SU-DHL-6 (cell line): ENCODE measurements around the gene STK40.
A peak's percentile ranks its signal among the peaks of the same experiment; 100 is the strongest.

Experiments used
- H2AFZ ChIP-seq: fragments of 200-600 bp; sonication (generic); 2 replicates; pipeline ENCODE4 v1.6.1; 2014; ENCODE audit warnings: low read depth, mild to moderate bottlenecking, moderate library complexity, mixed read lengths, antibody characterized with exemption, low read length; ENCODE audit not compliant: severe bottlenecking
- H3F3A ChIP-seq: fragments of 200-600 bp; shearing (Covaris generic); 2 replicates; pipeline ENCODE4 v1.6.0; 2016; ENCODE audit warnings: antibody characterized with exemption, mild to moderate bottlenecking; ENCODE audit not compliant: insufficient read depth
- H3K27ac ChIP-seq: fragments of 200-600 bp; sonication (generic); 2 replicates; pipeline ENCODE4 v1.5.1; 2016; ENCODE audit warnings: low read depth, mild to moderate bottlenecking, low read length, moderate library complexity, mixed read lengths
- H3K27me3 ChIP-seq: fragments of 200-600 bp; sonication (generic), shearing (Covaris generic); 2 replicates; pipeline ENCODE4 v1.6.0; 2014; ENCODE audit warnings: mild to moderate bottlenecking, low read length
- H3K36me3 ChIP-seq: fragments of 200-600 bp; sonication (generic); 2 replicates; pipeline ENCODE4 v1.6.1; 2014; ENCODE audit warnings: mild to moderate bottlenecking, low read length, mixed read lengths
- H3K4me2 ChIP-seq: fragments of 300-600, 200-600 bp; shearing (Covaris generic), sonication (generic); 2 replicates; pipeline ENCODE4 v1.6.0; 2014; ENCODE audit warnings: low read length, low read depth, mild to moderate bottlenecking; ENCODE audit not compliant: poor library complexity, severe bottlenecking
- H3K4me3 ChIP-seq: fragments of 200-600 bp; sonication (generic); 2 replicates; pipeline ENCODE4 v1.5.1; 2014; ENCODE audit warnings: antibody characterized with exemption, low read length, mild to moderate bottlenecking, mixed read lengths; ENCODE audit not compliant: insufficient read depth, poor library complexity, severe bottlenecking
- H3K79me2 ChIP-seq: fragments of 200-600 bp; sonication (generic); 2 replicates; pipeline ENCODE4 v1.6.1; 2014; ENCODE audit warnings: mild to moderate bottlenecking, low read length, moderate library complexity; ENCODE audit not compliant: insufficient read depth
- H3K9ac ChIP-seq: fragments of 200-600 bp; sonication (generic); 2 replicates; pipeline ENCODE4 v1.7.0; 2014; ENCODE audit warnings: mild to moderate bottlenecking, low read length
- H3K9me2 ChIP-seq: fragments of 200-600 bp; sonication (generic); replicated peaks from 2 replicates; pipeline ENCODE4 v1.6.1; 2014; ENCODE audit warnings: low read length; ENCODE audit not compliant: insufficient read depth
- H3K9me3 ChIP-seq: fragments of 200-600 bp; sonication (generic); 2 replicates; pipeline ENCODE4 v1.6.1; 2014; ENCODE audit warnings: low read length, mixed read lengths; ENCODE audit not compliant: insufficient read depth
- H4K20me1 ChIP-seq: fragments of 200-600 bp; sonication (generic); 2 replicates; pipeline ENCODE4 v1.6.1; 2014; ENCODE audit warnings: low read depth, mild to moderate bottlenecking, antibody characterized with exemption, low read length, moderate library complexity, mixed read lengths
- CTCF ChIP-seq: fragments of 200-600 bp; sonication (generic); IDR thresholded peaks from one replicate; pipeline ENCODE4 v1.5.1; 2017; ENCODE audit warnings: antibody characterized with exemption, mild to moderate bottlenecking, low read length, moderate library complexity; ENCODE audit not compliant: insufficient read depth, poor library complexity, severe bottlenecking
- EZH2phosphoT487 ChIP-seq: fragments of 200-600 bp; sonication (generic), shearing (Covaris generic); conservative IDR thresholded peaks from 2 replicates; pipeline ENCODE4 v1.6.1; 2018; ENCODE audit warnings: mild to moderate bottlenecking, antibody characterized with exemption, low read length, moderate library complexity, mixed read lengths

Gene STK40

GRCh38 chr1:36342426-36343185 lies 43.1 kb downstream of the STK40 start:
- H3K9me2 ChIP-seq: no peaks in the 10 kb centered on the region
- no peak overlapping the region for H3K9ac ChIP-seq
- H2AFZ ChIP-seq: no peak overlapping the region
- H3K4me2 ChIP-seq: no peak overlapping the region
- no peaks in the 10 kb centered on the region for H3K79me2 ChIP-seq
- no peaks in the 10 kb centered on the region for H3F3A ChIP-seq
- H3K27ac ChIP-seq: no peak overlapping the region
- H3K9me3 ChIP-seq: no peaks in the 10 kb centered on the region
- H3K27me3 ChIP-seq: no peaks in the 10 kb centered on the region
- H3K36me3 ChIP-seq: no peaks in the 10 kb centered on the region
- H4K20me1 ChIP-seq: no peaks in the 10 kb centered on the region
- H3K4me3 ChIP-seq: no peak overlapping the region
- TF ChIP-seq CTCF (peak; percentile 82), EZH2phosphoT487 (no peak)

GRCh38 chr1:36341626-36342320 lies 44.0 kb downstream of the STK40 start:
- Histone ChIP-seq H3K27ac (no peak overlapping the region), H3K27me3 (no peaks in the 10 kb centered on the region), H3K9me2 (no peaks in the 10 kb centered on the region), H3K79me2 (no peaks in the 10 kb centered on the region), H3K4me2 (no peak overlapping the region), H3K9ac (no peak overlapping the region), H4K20me1 (no peaks in the 10 kb centered on the region), H2AFZ (no peak overlapping the region), H3K9me3 (no peaks in the 10 kb centered on the region), H3K36me3 (no peaks in the 10 kb centered on the region), H3K4me3 (no peak overlapping the region), H3F3A (no peaks in the 10 kb centered on the region)
- no peak for TF ChIP-seq EZH2phosphoT487
- TF ChIP-seq CTCF: no peak

- Histone ChIP-seq H3K36me3 (no peaks in the 10 kb centered on the region), H3K27ac (no peak overlapping the region), H3K4me3 (no peak overlapping the region), H3F3A (no peaks in the 10 kb centered on the region), H3K9me2 (no peaks in the 10 kb centered on the region), H3K4me2 (no peak overlapping the region), H4K20me1 (no peaks in the 10 kb centered on the region), H3K27me3 (no peaks in the 10 kb centered on the region), H3K9me3 (no peaks in the 10 kb centered on the region), H3K9ac (no peak overlapping the region), H2AFZ (no peak overlapping the region), H3K79me2 (no peaks in the 10 kb centered on the region)
- TF ChIP-seq EZH2phosphoT487 (no peak), CTCF (no peak)
These were observed 46.1 kb downstream of the STK40 start for GRCh38 chr1:36339615-36340014.
